ENCODE data around the gene CACNA1E.

CACNA1E gene

GRCh38 chr1:181559142-181559541 is 75.8 kb downstream of the CACNA1E start:
- DNase-seq (ENCODE audit: low read depth) = no peak
- TF ChIP-seq CTCF (conservative IDR thresholded peaks at IDR 0.05; ENCODE audit: low read depth, low read length) = no peak
- no peak overlapping the region for H3K4me3 ChIP-seq (ENCODE audit: low read length)

- no peak for DNase-seq (ENCODE audit: low read depth)
- H3K4me3 ChIP-seq (ENCODE audit: low read length) = no peak overlapping the region
- no peak for TF ChIP-seq CTCF (conservative IDR thresholded peaks at IDR 0.05; ENCODE audit: low read depth, low read length)
These were observed 79.1 kb downstream of the CACNA1E start for GRCh38 chr1:181562395-181562794.

GRCh38 chr1:181568736-181569135 is 85.4 kb downstream of the CACNA1E start:
- H3K4me3 ChIP-seq (ENCODE audit: low read length) = no peak overlapping the region
- TF ChIP-seq CTCF (conservative IDR thresholded peaks at IDR 0.05; ENCODE audit: low read depth, low read length) = no peak
- DNase-seq (ENCODE audit: low read depth) = no peak

GRCh38 chr1:181577475-181577874 is 94.2 kb downstream of the CACNA1E start:
- no peak for TF ChIP-seq CTCF (conservative IDR thresholded peaks at IDR 0.05; ENCODE audit: low read depth, low read length)
- DNase-seq (ENCODE audit: low read depth) = no peak
- H3K4me3 ChIP-seq (ENCODE audit: low read length) = no peak overlapping the region

GRCh38 chr1:181583598-181583997 is 100.3 kb downstream of the CACNA1E start:
- peak; percentile 23 for TF ChIP-seq CTCF (conservative IDR thresholded peaks at IDR 0.05; ENCODE audit: low read depth, low read length)
- H3K4me3 ChIP-seq (ENCODE audit: low read length) = no peak overlapping the region
- DNase-seq (ENCODE audit: low read depth) = no peak

GRCh38 chr1:181587870-181588438 is 104.6 kb downstream of the CACNA1E start:
- TF ChIP-seq CTCF (conservative IDR thresholded peaks at IDR 0.05; ENCODE audit: low read depth, low read length) = no peak
- DNase-seq (ENCODE audit: low read depth) = no peak
- no peak overlapping the region for H3K4me3 ChIP-seq (ENCODE audit: low read length)

- TF ChIP-seq CTCF (conservative IDR thresholded peaks at IDR 0.05; ENCODE audit: low read depth, low read length) = no peak
- H3K4me3 ChIP-seq (ENCODE audit: low read length) = no peak overlapping the region
- DNase-seq (ENCODE audit: low read depth) = no peak
These were observed 105.3 kb downstream of the CACNA1E start for GRCh38 chr1:181588631-181589030.

Measured in retinal pigment epithelial cell (primary cell).